GM18526 (cell line): ENCODE measurements around the gene BAHD1.

Experiments used
- POLR2A ChIP-seq: IDR thresholded peaks from 3 replicates; pipeline ENCODE4 v1.6.1; 2011; ENCODE audit not compliant: insufficient read length; ENCODE audit errors: extremely low read depth

BAHD1 gene

DNA sequence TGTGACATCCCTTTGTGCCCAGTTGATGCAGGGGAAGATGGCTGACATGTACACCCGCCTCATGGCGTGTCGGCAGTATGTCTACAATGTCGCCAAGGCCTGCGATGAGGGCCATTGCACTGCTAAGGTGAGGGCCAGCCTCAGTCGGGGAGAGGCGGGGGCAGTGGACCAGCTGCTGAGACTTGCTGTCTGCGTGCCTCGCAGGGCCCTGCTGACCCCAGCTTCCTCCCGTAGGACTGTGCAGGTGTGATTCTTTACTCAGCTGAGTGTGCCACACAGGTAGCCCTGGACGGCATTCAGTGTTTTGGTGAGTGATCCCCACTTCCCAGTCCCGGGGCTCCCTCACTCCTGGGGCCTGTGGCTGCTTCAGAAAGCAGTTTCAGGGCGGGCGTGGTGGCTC, 24.7 kb upstream of the BAHD1 start:
- TF ChIP-seq POLR2A, result no peak

- TF ChIP-seq POLR2A, result no peak
Observed at GRCh38 chr15:40418126-40418525, 22.6 kb upstream of the BAHD1 start.

- TF ChIP-seq POLR2A, result no peak
Observed at GRCh38 chr15:40420071-40420713, 20.6 kb upstream of the BAHD1 start.

GRCh38 chr15:40420793-40421192, 20.0 kb upstream of the BAHD1 start:
- TF ChIP-seq POLR2A, result no peak

DNA sequence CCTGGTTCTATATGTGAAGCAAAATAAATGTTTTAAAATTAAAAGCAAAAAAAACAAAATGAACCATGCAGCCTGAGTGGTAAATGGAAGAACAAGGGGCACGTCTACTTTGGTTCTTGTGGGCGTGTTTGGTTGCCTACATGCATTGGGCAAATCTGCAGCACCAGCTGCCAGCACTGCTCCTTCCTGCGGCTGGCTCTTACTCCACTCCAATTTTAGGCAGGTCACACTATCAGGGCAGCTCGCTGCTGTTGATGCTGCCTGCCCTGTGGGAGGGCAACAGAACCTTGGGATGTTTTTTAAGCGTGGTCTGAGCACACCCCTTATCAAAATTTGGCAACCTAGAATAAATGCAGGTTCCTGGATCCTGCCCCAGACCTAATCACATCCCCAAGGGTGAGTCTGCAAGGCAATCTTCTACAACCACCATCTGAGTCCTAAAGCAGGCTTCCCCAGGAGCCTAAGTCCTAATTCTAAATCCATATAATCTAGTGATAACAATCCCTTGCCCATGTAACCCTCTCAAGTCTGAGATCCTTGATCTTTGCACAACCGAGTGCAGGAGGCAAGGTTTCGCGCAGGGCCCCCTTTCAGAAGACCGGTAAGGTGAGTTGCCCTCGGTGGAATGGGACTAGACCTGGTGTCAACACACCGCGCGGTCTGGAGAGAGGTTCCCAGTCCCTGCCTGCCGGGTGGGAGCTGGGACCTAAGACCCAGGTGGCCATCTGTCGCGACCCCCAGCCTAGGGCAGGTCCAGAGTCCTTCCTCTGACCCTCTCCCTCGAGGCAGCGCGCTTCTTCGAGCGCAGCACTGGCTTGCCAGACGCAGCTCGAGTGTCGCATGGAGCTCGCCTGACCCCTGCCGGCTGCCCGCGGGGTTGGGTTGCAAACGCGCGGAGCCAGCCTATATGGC, 19.3 kb upstream of the BAHD1 start:
- peak; percentile 26 for TF ChIP-seq POLR2A

DNA sequence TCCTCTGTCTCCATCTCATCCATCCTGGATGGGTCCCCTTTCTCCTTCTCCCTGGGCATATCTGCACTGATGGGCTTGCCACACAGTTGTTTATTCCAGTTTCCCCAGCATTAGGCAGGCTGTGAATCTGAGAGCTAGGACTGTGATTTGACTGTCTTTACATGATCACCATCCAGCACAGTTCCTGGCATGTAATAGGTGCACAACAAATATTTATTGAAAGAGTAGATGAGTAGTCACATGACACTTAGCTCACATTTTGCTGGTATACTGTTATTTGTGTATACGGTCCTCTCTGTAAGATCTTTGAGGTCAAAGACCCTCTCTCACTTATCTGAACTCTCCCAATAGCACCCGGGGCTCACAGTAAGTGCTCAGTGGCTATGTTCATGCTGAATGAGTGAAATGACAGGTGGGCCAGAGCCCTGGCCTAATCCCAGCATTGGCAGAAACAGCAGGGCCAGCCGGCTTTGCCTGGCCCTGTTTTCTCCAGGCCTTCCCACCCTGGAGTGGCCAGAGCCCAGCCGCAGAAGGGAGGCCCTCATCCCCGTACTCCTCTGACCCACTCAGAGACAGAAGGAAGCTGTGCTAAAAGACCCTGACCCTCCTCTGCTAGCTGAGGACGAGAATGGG, 16.2 kb upstream of the BAHD1 start:
- no peak for TF ChIP-seq POLR2A

- no peak for TF ChIP-seq POLR2A
Observed at GRCh38 chr15:40425681-40426080, 15.1 kb upstream of the BAHD1 start.

DNA sequence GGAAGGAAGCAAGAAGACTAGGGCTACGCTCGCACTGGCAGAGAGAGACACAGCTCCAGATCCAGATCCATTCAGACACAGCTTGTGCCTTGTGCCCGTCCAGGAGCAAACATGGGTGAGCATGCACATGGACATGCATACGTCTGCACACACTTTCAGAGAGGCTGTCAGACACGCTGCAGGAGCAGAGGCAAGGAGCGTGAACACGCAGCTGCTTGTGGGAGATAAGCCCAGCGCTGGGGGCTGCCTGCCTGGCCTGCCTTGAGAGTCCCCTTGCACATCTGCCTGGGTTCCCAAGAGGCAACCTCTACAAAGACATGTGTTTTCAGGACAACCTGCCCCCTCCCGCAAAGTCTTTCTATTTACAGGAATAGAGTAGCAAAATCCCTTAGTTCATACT, 13.6 kb upstream of the BAHD1 start:
- no peak for TF ChIP-seq POLR2A

GRCh38 chr15:40428185-40428584, 12.6 kb upstream of the BAHD1 start:
- no peak for TF ChIP-seq POLR2A

- TF ChIP-seq POLR2A, result no peak
Observed at GRCh38 chr15:40429068-40429710, 11.6 kb upstream of the BAHD1 start.

DNA sequence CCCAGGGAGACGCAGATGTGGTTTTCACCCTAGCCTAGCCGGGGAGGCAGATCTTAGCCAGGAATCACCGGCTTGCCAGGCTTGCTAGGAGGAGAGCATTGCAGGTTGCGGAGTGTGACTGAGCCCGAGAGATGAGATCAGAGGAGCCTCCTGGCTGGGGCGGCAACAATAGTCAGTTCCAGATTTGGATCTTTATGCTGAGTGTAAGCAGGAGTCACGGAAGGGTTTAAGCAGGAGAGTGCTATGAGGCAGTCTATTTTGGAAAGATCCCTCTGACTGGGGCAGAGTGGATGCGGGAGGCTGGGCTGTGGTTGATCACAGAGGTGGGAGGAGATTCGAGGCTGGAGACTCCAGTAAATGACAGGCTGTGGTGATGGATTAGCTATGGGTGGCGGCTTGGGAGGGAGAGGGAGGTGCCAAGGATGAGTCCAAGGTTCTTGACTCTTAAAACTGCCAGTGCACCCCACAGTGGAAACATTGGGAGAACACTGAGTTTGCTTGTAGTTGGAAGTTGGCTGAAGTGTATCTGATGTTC, 10.4 kb upstream of the BAHD1 start:
- no peak for TF ChIP-seq POLR2A

- TF ChIP-seq POLR2A, result no peak
Observed at GRCh38 chr15:40435023-40435709, 5.6 kb upstream of the BAHD1 start.

- TF ChIP-seq POLR2A, result no peak
Observed at GRCh38 chr15:40435710-40436089, 5.1 kb upstream of the BAHD1 start.

GRCh38 chr15:40436116-40436891, 4.4 kb upstream of the BAHD1 start:
- no peak for TF ChIP-seq POLR2A
